Activated CD4-positive, alpha-beta T cell treated with anti-CD3 and anti-CD28 coated beads, Interleukin-2, amount 10 ng/mL, durations not matched to agents 24 days and 14 days (primary cell): ENCODE results near the gene GTPBP1. TPM values are rescaled to one million over a fixed set of nuclear protein-coding genes. Genes with fewer than 3 reads are reported as not detected.

Experiments used
- DNase-seq: peaks from one replicate; pipeline ENCODE4 v3.0.0; 2022
- H3K27ac Mint-ChIP-seq: one replicate; pipeline ENCODE4 v1.8.0; 2022; ENCODE audit warnings: mild to moderate bottlenecking, mixed read lengths
- H3K27me3 Mint-ChIP-seq: one replicate; pipeline ENCODE4 v1.8.0; 2022; ENCODE audit warnings: mixed read lengths
- H3K36me3 Mint-ChIP-seq: one replicate; pipeline ENCODE4 v1.8.0; 2022; ENCODE audit warnings: low read depth, mild to moderate bottlenecking, mixed read lengths
- H3K4me1 Mint-ChIP-seq: one replicate; pipeline ENCODE4 v1.8.0; 2021; ENCODE audit warnings: mixed read lengths
- H3K4me3 Mint-ChIP-seq: one replicate; pipeline ENCODE4 v1.8.0; 2022; ENCODE audit warnings: mild to moderate bottlenecking, moderate library complexity, mixed read lengths
- H3K9me3 Mint-ChIP-seq: one replicate; pipeline ENCODE4 v1.8.0; 2021; ENCODE audit warnings: mixed read lengths
- intact Hi-C: fragments of 100-400 bp; cut with micrococcal nuclease; formaldehyde crosslinking; loops from one replicate; pipeline ENCODE4 v1.15.1; 2023
- total RNA-seq: library from RNA; stranded (reverse); gene quantifications from 2 replicates; pipeline ENCODE4 v1.2.3, GENCODE V29; 2022

GTPBP1 gene
- total RNA-seq, 1 donor from 2014 or later: 102 TPM

DNA sequence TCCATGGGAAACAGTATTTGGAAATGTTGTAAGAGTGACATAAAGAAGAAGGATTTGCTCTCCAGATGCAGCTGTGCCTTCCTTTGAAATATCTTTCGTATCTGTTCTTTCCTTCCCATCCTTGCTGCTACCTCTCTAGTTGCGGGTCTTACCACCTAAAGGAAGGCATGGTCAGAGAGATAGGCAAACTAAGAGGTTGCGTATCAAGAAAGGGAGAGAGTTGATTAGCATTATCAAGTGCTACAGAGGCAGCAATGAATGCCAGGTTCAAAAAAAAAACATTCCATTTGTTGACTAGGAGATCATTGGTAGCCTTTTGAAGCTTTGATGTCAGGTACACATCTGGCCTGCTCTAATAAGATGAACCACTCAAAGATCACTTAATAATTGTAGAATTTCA, 4.6 kb downstream of the GTPBP1 start:
- H3K27me3 Mint-ChIP-seq: peaks cover 3% of the 10 kb centered on the region
- H3K36me3 Mint-ChIP-seq: peaks cover 56% of the 10 kb centered on the region
- no peak for DNase-seq
- peaks cover 71% of the 10 kb centered on the region for H3K4me1 Mint-ChIP-seq
- intact Hi-C loops: no loop called here
- H3K27ac Mint-ChIP-seq: no peak overlapping the region
- H3K9me3 Mint-ChIP-seq: no peaks in the 10 kb centered on the region
- H3K4me3 Mint-ChIP-seq: no peak overlapping the region

DNA sequence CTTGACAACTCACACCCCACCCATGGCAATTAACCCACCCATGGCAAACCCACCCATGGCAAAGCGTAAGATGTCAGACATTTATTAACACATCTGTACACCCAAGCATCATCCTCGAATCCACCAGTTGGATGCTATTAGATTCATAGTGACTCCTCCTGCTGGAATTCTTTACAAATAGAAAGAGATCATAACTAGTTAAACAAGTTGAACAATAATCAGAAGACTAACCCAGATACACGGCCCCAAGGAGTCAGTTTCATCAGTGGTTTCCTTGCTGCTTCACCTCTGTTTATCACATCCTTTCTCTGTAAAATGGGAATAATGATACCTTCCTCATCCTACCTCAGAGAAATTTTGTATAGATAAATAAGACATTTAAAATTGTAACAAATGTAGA, 5.1 kb downstream of the GTPBP1 start:
- peaks cover 69% of the 10 kb centered on the region for H3K4me1 Mint-ChIP-seq
- intact Hi-C loops: no loop called here
- no peaks in the 10 kb centered on the region for H3K27me3 Mint-ChIP-seq
- no peak overlapping the region for H3K4me3 Mint-ChIP-seq
- H3K9me3 Mint-ChIP-seq: no peaks in the 10 kb centered on the region
- DNase-seq: no peak
- no peak overlapping the region for H3K27ac Mint-ChIP-seq
- peaks cover 56% of the 10 kb centered on the region for H3K36me3 Mint-ChIP-seq

DNA sequence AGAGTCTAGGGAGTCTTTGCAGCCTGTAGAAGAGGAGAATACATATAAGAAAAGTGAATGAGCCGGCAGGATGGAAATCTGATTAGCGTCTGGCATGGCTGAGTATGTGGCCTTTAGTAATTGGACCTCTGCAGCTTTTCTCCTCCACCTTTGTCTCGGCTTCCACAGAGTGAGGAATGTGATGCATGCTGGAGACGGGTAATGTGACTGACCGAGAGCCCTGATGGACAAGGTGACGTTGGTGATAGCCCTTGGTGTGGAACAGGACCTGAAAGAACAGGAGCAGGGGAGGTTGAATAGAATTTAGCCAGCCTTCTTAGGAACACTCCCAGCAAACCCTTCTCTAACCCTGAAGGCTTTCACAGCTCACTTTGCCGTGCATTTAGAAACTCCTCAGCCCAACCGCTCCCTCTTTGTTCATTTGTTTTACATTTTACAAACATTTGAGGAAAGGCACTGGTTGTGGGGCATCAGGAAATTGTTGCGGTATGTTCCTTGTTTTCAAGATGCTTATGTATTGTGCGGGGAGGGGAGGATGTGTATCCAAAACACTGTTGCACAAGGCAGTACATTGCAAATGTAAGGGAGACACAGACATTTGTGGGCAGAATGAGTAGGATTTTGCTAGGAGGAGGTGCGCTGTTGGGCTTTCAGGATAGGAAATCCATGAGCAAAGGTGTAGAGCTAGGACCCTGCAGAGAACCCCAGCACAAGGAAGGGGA, 6.9 kb downstream of the GTPBP1 start:
- no peak overlapping the region for H3K4me3 Mint-ChIP-seq
- peaks cover 62% of the 10 kb centered on the region for H3K4me1 Mint-ChIP-seq
- no peak for DNase-seq
- peaks cover 59% of the 10 kb centered on the region for H3K36me3 Mint-ChIP-seq
- H3K9me3 Mint-ChIP-seq: no peaks in the 10 kb centered on the region
- no peaks in the 10 kb centered on the region for H3K27me3 Mint-ChIP-seq
- intact Hi-C loops: no loop called here
- peak overlapping the region; percentile 55 for H3K27ac Mint-ChIP-seq

DNA sequence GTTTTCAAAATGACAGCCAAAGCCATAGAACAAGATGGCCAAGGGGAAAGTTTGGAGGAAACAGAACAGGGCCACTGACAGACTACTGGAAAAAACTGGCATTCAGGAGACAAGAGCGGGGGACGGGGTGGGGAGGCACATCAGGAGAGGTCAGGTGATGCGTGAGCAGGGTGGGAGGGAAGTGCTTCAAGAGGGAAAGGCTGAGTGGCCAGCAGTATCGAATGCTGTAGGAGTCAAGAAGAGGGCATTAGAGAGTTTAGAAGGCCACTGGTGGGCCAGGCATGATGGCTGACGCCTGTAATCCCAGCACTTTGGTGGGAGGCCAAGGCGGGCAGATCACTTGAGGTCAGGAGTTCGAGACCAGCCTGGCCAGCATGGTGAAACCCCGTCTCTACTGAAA, 8.2 kb downstream of the GTPBP1 start:
- Mint-ChIP-seq H3K27ac (peak overlapping the region; percentile 39), H3K36me3 (peaks cover 59% of the 10 kb centered on the region)

DNA sequence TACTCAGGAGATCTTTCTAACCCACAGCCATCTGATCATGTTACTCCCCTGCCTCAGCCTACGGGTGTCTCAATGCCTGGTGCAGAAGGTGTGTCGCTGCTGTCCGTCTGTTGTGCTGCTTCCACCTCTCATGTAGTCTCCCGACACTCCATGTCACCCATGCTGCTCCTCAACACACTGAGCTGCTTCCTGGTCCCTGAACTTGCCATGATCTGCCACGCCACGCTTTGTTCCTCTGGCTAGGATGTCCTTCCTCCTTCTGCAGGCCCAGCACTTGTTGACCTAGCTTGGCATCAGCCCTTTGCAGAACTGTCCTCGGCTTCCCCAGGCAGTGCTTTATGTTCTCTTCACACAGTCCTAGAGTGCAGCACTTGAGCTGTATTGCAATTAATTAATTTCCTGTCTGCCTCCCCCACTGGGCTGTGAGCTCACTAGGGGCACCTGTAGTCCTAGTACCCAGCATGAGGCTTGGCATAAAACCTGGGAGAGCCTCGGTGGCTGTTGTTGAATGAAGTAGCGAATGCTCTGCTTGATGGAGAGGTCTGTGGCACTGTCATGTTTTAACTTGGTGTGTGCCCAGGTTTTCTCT, 9.5 kb downstream of the GTPBP1 start:
- Mint-ChIP-seq H3K36me3 (peaks cover 53% of the 10 kb centered on the region), H3K27ac (peak overlapping the region; percentile 46)

More for the DNA sequence above, 8.2 kb downstream of the GTPBP1 start:
- intact Hi-C loops: no loop called here
- Mint-ChIP-seq H3K4me1 (peaks cover 52% of the 10 kb centered on the region), H3K4me3 (no peak overlapping the region), H3K27me3 (no peaks in the 10 kb centered on the region), H3K9me3 (no peaks in the 10 kb centered on the region)
- no peak for DNase-seq

DNA sequence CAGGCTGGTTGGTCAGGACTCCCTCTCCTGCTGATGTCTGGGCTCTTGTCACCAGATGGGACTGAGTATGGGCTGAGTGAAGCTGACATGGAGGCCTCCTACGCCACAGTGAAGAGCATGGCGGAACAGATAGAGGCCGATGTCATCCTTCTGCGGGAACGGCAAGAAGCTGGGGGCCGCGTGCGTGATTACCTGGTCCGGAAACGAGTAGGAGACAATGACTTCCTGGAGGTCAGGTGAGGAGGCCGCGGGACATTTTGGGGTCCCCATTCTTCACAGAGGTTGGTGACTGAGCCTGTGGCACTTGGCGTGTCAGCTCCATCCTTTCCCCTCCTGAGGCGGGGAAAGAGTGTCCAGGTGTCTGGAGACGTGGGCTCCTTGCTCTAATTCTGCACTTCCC, 10.1 kb downstream of the GTPBP1 start:
- H3K36me3 Mint-ChIP-seq: peaks cover 49% of the 10 kb centered on the region
- H3K4me3 Mint-ChIP-seq: no peak overlapping the region
- no peak for DNase-seq
- H3K4me1 Mint-ChIP-seq: peaks cover 40% of the 10 kb centered on the region
- no peaks in the 10 kb centered on the region for H3K27me3 Mint-ChIP-seq
- intact Hi-C loops: no loop called here
- no peak overlapping the region for H3K27ac Mint-ChIP-seq
- H3K9me3 Mint-ChIP-seq: no peaks in the 10 kb centered on the region

More for the DNA sequence above, 9.5 kb downstream of the GTPBP1 start:
- peaks cover 44% of the 10 kb centered on the region for H3K4me1 Mint-ChIP-seq
- no peak for DNase-seq
- intact Hi-C loops: no loop called here
- no peaks in the 10 kb centered on the region for H3K9me3 Mint-ChIP-seq
- no peaks in the 10 kb centered on the region for H3K27me3 Mint-ChIP-seq
- no peak overlapping the region for H3K4me3 Mint-ChIP-seq

DNA sequence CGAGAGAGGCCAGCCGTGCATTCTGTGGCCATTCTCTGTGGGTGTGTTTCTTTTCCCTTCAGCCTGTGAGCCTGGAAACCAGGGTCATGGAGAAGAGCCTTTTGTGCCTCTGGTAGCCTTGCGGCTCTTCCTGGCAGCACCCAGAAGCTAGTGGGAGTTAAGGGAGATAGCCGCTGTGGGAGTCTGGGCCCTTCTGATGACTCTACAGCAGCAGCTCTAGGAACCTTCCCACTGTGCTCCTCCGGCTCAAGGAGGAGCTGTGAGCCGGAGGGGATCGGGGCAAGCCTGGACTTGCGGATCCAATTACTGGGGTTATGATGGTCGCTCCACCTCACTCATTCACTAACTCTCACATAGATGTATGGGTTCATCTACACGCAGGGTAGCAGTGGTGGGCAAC, 10.5 kb downstream of the GTPBP1 start:
- Mint-ChIP-seq H3K36me3 (peaks cover 46% of the 10 kb centered on the region), H3K27me3 (no peaks in the 10 kb centered on the region), H3K9me3 (no peaks in the 10 kb centered on the region), H3K4me3 (no peak overlapping the region), H3K27ac (peak overlapping the region; percentile 51), H3K4me1 (peaks cover 37% of the 10 kb centered on the region)
- intact Hi-C loops: no loop called here
- DNase-seq: no peak

DNA sequence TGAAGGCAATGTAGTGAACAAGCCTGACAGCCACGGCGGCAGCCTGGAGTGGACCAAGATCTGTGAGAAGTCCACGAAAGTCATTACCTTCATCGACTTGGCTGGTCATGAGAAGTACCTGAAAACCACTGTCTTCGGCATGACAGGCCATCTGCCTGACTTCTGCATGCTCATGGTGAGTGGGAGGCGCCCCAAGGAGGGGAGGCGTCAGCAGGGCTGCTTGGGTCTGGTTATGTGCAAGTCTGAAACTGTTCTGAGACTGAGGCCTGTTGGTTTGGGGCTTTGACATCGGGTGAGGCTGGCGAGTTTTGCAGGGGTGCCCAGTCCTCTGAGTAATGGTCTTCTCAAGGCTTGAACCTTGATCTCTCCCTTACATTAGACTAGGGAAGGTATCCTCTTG, 11.1 kb downstream of the GTPBP1 start:
- peak overlapping the region; percentile 20 for H3K27ac Mint-ChIP-seq
- no peaks in the 10 kb centered on the region for H3K27me3 Mint-ChIP-seq
- H3K4me3 Mint-ChIP-seq: no peak overlapping the region
- no peak for DNase-seq
- peaks cover 49% of the 10 kb centered on the region for H3K36me3 Mint-ChIP-seq
- intact Hi-C loops: no loop called here
- peaks cover 36% of the 10 kb centered on the region for H3K4me1 Mint-ChIP-seq
- no peaks in the 10 kb centered on the region for H3K9me3 Mint-ChIP-seq

DNA sequence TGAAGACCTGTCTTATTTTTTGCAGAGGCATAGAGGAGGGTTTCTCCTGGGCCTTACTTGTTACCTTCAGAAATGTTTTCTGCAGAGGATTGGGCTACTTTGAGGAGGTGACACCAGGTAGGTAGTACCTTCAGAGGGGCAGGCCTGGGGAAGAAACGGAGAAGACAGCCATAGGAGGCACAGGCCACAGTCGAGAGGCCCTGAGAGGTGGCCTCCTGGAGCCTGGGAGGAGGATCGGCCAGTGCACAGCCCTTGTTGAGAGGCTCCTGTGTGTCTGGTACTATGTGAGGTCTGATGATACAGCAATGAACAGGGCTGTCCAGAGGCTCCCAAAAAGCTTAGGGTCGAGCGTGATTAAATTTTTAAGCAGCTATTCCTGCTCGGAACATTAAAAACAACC, 11.5 kb downstream of the GTPBP1 start:
- Mint-ChIP-seq H3K4me1 (peaks cover 32% of the 10 kb centered on the region), H3K36me3 (peaks cover 48% of the 10 kb centered on the region), H3K27ac (peak overlapping the region; percentile 9), H3K27me3 (no peaks in the 10 kb centered on the region), H3K9me3 (no peaks in the 10 kb centered on the region), H3K4me3 (no peak overlapping the region)
- intact Hi-C loops: no loop called here
- no peak for DNase-seq

DNA sequence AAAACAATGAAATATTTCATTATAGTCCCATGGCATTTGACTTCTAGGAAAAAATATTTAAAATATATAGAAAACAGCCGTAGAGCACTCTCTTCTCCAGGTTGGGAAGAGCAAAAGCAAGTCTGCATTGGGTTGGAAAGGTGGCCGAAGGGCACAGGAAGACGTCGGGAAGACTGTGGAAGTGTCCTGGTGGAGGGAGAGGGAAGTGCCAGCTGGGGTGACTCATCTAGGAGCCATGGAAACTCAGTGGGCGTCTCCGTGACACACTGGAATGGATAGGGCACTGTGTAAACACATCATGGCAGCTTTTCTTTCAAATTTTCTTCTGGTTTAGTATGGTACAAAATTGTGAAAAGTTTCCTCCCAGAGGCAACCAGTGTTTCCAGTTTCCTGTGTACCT, 12.7 kb downstream of the GTPBP1 start:
- no peak for DNase-seq
- peaks cover 56% of the 10 kb centered on the region for H3K36me3 Mint-ChIP-seq
- no peaks in the 10 kb centered on the region for H3K9me3 Mint-ChIP-seq
- H3K27me3 Mint-ChIP-seq: no peaks in the 10 kb centered on the region
- H3K27ac Mint-ChIP-seq: peak overlapping the region; percentile 60
- intact Hi-C loops: no loop called here
- H3K4me3 Mint-ChIP-seq: no peak overlapping the region
- peaks cover 20% of the 10 kb centered on the region for H3K4me1 Mint-ChIP-seq

DNA sequence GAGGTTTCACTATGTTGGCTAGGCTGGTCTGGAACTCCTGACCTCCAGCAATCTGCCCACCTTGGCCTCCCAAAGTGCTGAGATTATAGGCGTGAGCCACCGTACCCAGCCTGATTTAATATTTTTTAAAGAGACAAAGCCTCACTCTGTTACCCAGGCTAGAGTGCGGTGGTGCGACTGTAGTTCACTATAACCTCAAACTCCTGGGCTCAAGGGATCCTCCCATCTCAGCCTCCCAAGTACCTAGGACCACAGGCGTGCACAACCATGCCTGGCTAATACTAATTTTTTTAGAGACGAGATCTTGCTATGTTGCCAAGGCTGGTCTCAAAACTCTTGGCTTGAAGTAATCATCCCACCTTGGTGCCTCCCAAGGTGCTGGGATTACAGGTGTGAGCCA, 13.5 kb downstream of the GTPBP1 start:
- no peak overlapping the region for H3K27ac Mint-ChIP-seq
- no peak for DNase-seq
- H3K4me3 Mint-ChIP-seq: no peak overlapping the region
- intact Hi-C loops: no loop called here
- peaks cover 59% of the 10 kb centered on the region for H3K36me3 Mint-ChIP-seq
- no peaks in the 10 kb centered on the region for H3K27me3 Mint-ChIP-seq
- H3K4me1 Mint-ChIP-seq: peaks cover 15% of the 10 kb centered on the region
- no peaks in the 10 kb centered on the region for H3K9me3 Mint-ChIP-seq

DNA sequence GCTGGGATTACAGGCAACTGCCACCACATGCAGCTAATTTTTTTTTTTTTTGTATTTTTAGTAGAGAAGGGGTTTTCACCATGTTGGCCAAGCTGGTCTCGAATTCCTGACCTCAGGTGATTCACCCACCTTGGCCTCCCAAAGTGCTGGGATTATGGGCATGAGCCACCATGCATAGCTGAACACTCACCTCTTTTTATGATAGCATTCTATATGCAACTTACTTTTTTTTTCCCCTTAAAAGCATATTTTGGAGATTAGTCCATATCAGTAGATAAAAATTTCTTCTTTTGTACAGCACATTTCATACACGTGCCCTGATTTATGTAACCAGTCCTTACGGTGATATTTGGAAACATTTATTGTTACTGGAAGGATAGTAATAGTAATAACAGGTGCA, 14.6 kb downstream of the GTPBP1 start:
- Mint-ChIP-seq H3K9me3 (no peaks in the 10 kb centered on the region), H3K4me1 (peaks cover 7% of the 10 kb centered on the region), H3K27ac (no peak overlapping the region), H3K4me3 (no peak overlapping the region), H3K27me3 (no peaks in the 10 kb centered on the region), H3K36me3 (peaks cover 61% of the 10 kb centered on the region)
- no peak for DNase-seq
- intact Hi-C loops: no loop called here

DNA sequence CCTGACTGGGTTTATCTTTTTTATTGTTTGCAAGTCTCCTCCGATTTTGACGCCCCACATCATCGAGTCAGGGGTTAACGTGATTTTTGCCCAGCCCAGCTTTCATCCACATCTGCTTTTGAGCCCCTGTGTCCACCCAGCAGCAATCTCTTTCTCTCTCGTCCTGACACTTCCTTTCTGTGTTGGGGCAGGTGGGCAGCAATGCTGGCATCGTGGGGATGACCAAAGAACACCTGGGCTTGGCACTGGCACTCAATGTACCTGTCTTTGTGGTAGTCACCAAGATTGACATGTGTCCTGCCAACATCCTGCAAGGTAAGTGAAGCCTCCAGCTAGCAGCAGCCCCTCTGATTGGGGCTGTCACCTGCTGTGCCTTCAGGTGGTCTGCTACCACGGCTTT, 15.8 kb downstream of the GTPBP1 start:
- peaks cover 6% of the 10 kb centered on the region for H3K4me1 Mint-ChIP-seq
- no peaks in the 10 kb centered on the region for H3K9me3 Mint-ChIP-seq

DNA sequence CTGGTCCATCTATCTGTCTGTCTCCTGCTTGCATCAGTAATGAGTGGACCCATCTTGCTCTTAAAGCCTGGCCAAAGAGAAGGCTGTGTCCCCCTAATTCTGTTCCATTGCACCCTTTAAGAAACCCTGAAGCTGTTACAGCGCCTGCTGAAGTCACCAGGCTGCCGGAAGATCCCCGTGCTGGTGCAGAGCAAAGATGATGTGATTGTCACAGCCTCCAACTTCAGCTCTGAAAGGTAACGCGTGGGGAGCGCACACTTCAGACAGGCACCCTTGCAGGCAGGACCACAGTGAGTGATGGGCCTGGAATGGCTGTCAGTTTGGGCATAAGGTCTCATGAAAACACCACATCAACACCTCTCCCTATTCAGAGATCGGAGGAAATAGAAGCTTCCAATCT, 18.4 kb downstream of the GTPBP1 start:
- Mint-ChIP-seq H3K36me3 (peaks cover 69% of the 10 kb centered on the region), H3K4me1 (peaks cover 4% of the 10 kb centered on the region), H3K9me3 (no peaks in the 10 kb centered on the region), H3K27ac (peak overlapping the region; percentile 34), H3K27me3 (no peaks in the 10 kb centered on the region), H3K4me3 (no peak overlapping the region)
- no peak for DNase-seq
- intact Hi-C loops: no loop called here

More for the DNA sequence above, 15.8 kb downstream of the GTPBP1 start:
- Mint-ChIP-seq H3K27ac (no peak overlapping the region), H3K4me3 (no peak overlapping the region), H3K27me3 (no peaks in the 10 kb centered on the region), H3K36me3 (peaks cover 66% of the 10 kb centered on the region)
- intact Hi-C loops: no loop called here
- DNase-seq: no peak
